GM10266 (cell line): ENCODE results near the gene CDC42SE1.

Experiments
- DNase-seq: peaks from one replicate; pipeline ENCODE4 v3.0.0; 2012; ENCODE audit errors: extremely low spot score
- CTCF ChIP-seq: IDR thresholded peaks from 2 replicates; pipeline ENCODE4 v1.5.1; 2012; ENCODE audit warnings: mild to moderate bottlenecking, low read depth; ENCODE audit not compliant: control insufficient read depth, insufficient read depth; ENCODE audit errors: missing control alignments

Gene CDC42SE1

DNA sequence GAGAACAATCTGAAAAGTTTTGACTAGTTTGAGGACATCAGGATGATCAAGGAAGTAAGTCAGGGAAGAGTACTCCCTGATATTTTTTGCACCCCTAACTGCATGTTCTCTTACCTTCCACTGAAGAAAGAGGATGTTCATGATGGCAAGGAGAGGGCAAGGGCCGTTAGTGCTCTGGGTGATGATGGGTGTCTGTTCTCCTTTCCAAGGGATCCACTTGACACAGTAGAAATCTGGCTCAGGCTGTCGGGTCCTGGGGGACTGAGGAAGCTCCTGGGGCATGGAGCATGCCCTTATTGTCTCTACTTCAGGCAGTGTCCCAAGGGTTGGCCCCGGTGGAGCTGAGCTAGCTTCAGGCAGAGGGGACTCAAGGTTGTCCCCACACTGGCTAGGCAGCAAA is 57.4 kb downstream of the CDC42SE1 start:
- DNase-seq, result no peak
- TF ChIP-seq CTCF, result no peak

GRCh38 chr1:151001602-151002001 is 57.8 kb downstream of the CDC42SE1 start:
- no peak for DNase-seq
- no peak for TF ChIP-seq CTCF
